H1 (cell line): ENCODE data around the gene TBC1D7. TPM values are rescaled to one million over a fixed set of nuclear protein-coding genes. Genes with fewer than 3 reads are reported as not detected.

Source experiments
- CTCF ChIA-PET: fragments of 300-600 bp; sonication (Branson Sonifier 250); formaldehyde crosslinking; loops from one replicate; lab custom pipeline; 2021; ENCODE audit not compliant: partially characterized antibody; lab: Charles Lee
- POLR2A ChIA-PET: fragments of 300-600 bp; sonication (Branson Sonifier 250); formaldehyde crosslinking; loops from one replicate; lab custom pipeline; 2021; ENCODE audit warnings: inconsistent platforms; ENCODE audit not compliant: partially characterized antibody; lab: Charles Lee
- DNase-seq, 2 experiments: peaks; one replicate each; pipeline versions ENCODE4 v3.0.0 to v3.0.0-alpha.2; 2010 to 2022; ENCODE audit warnings: low spot score in 2 of 2, low read depth in 1 of 2, mixed read lengths in 1 of 2
- FAIRE-seq: peaks from 2 replicates; lab custom pipeline; 2011; peaks lifted over from hg19 to GRCh38; lab: Jason Lieb, UNC
- H2AFZ ChIP-seq: 2 replicates; pipeline ENCODE4 v1.8.1; 2012; ENCODE audit warnings: low read length, inconsistent platforms
- H2AK5ac ChIP-seq: 2 replicates; pipeline ENCODE4 v1.6.1; 2013; ENCODE audit warnings: low read depth, low read length
- H2BK120ac ChIP-seq: replicated peaks from 2 replicates; pipeline ENCODE3; 2013; ENCODE audit warnings: low read depth, low read length, inconsistent platforms
- H2BK12ac ChIP-seq: 2 replicates; pipeline ENCODE4 v1.6.1; 2013; ENCODE audit warnings: low read depth, low read length
- H2BK15ac ChIP-seq: 2 replicates; pipeline ENCODE4 v1.6.1; 2013; ENCODE audit warnings: low read length
- H2BK20ac ChIP-seq: 2 replicates; pipeline ENCODE4 v1.6.1; 2013; ENCODE audit warnings: low read length
- H2BK5ac ChIP-seq: 2 replicates; pipeline ENCODE4 v1.6.1; 2013; ENCODE audit warnings: low read depth, low read length
- H3K14ac ChIP-seq: 2 replicates; pipeline ENCODE4 v1.6.1; 2013; ENCODE audit warnings: inconsistent platforms; ENCODE audit not compliant: insufficient read length
- H3K18ac ChIP-seq: 2 replicates; pipeline ENCODE4 v1.6.1; 2013; ENCODE audit warnings: low read length; ENCODE audit errors: extremely low read depth
- H3K23ac ChIP-seq: 2 replicates; pipeline ENCODE4 v1.6.1; 2013; ENCODE audit warnings: inconsistent platforms; ENCODE audit not compliant: insufficient read length
- H3K23me2 ChIP-seq: 2 replicates; pipeline ENCODE4 v1.6.1; 2013; ENCODE audit warnings: low read depth, low read length
- H3K27ac ChIP-seq: 2 replicates; pipeline ENCODE4 v1.6.1; 2011; ENCODE audit warnings: low read depth, low read length, inconsistent platforms
- H3K27me3 ChIP-seq, 4 experiments: replicated peaks in 1 of 4; 1 replicate in 1 of 4; 2 replicates in 3 of 4; pipeline versions ENCODE4 v1.6.1 to v1.8.1; 2011 to 2013; ENCODE audit warnings: low read length in 3 of 4, mild to moderate bottlenecking in 3 of 4, inconsistent platforms in 2 of 4, mixed read lengths in 2 of 4, moderate library complexity in 1 of 4; ENCODE audit not compliant: control insufficient read depth in 3 of 4, insufficient read depth in 3 of 4; ENCODE audit errors: extremely low read depth in 1 of 4
- H3K36me3 ChIP-seq, 4 experiments: 2 replicates each; pipeline versions ENCODE4 v1.6.1 to v1.8.1; 2011 to 2013; ENCODE audit warnings: mild to moderate bottlenecking in 4 of 4, low read length in 3 of 4, moderate library complexity in 2 of 4, control low read depth in 1 of 4, inconsistent platforms in 1 of 4; ENCODE audit not compliant: insufficient read depth in 4 of 4, control insufficient read depth in 2 of 4
- H3K4ac ChIP-seq: replicated peaks from 2 replicates; pipeline ENCODE3; 2013; ENCODE audit warnings: low read length, low read depth, mixed read lengths, inconsistent platforms; ENCODE audit not compliant: insufficient read length
- H3K4me1 ChIP-seq, 4 experiments: replicated peaks in 1 of 4; 1 replicate in 1 of 4; 2 replicates in 3 of 4; pipeline versions ENCODE4 v1.6.1 to v1.8.1; 2011 to 2013; ENCODE audit warnings: low read length in 3 of 4, inconsistent platforms in 2 of 4, mixed read lengths in 1 of 4; ENCODE audit not compliant: insufficient read depth in 4 of 4, control insufficient read depth in 3 of 4
- H3K4me2 ChIP-seq, 2 experiments: 2 replicates each; pipeline versions ENCODE4 v1.6.1 to v1.8.1; 2011 to 2013; ENCODE audit warnings: low read depth in 2 of 2, low read length in 2 of 2, control low read depth in 1 of 2, inconsistent platforms in 1 of 2, mild to moderate bottlenecking in 1 of 2; ENCODE audit not compliant: insufficient read depth in 1 of 2
- H3K4me3 ChIP-seq, 4 experiments: fragments of 200-600, 300-600 bp in 1 of 4; sonication (generic), shearing (Covaris generic), sonication (Bioruptor Twin) in 1 of 4; 2 replicates each; pipeline versions ENCODE4 v1.5.1 to v1.8.1; 2011 to 2016; ENCODE audit warnings: low read length in 4 of 4, low read depth in 3 of 4, control low read depth in 2 of 4, inconsistent platforms in 2 of 4, mild to moderate bottlenecking in 2 of 4, mixed read lengths in 1 of 4, moderate library complexity in 1 of 4; ENCODE audit not compliant: insufficient read depth in 2 of 4; ENCODE audit errors: extremely low read depth in 1 of 4
- H3K56ac ChIP-seq: replicated peaks from 2 replicates; pipeline ENCODE3; 2013; ENCODE audit warnings: low read depth, mild to moderate bottlenecking, mixed read lengths, low read length, inconsistent platforms; ENCODE audit not compliant: insufficient read length
- H3K79me1 ChIP-seq: 2 replicates; pipeline ENCODE4 v1.6.1; 2013; ENCODE audit warnings: low read depth, low read length, control low read depth
- H3K79me2 ChIP-seq, 2 experiments: 2 replicates each; pipeline versions ENCODE4 v1.6.1 to v1.8.1; 2012 to 2013; ENCODE audit warnings: low read length in 2 of 2, mild to moderate bottlenecking in 2 of 2, inconsistent platforms in 1 of 2; ENCODE audit not compliant: insufficient read depth in 2 of 2, control insufficient read depth in 1 of 2
- H3K9ac ChIP-seq, 4 experiments: replicated peaks in 1 of 4; 1 replicate in 1 of 4; 2 replicates in 3 of 4; pipeline versions ENCODE4 v1.6.1 to v1.8.1; 2011 to 2013; ENCODE audit warnings: low read depth in 3 of 4, low read length in 3 of 4, control low read depth in 2 of 4, mild to moderate bottlenecking in 2 of 4, moderate library complexity in 2 of 4, inconsistent platforms in 1 of 4; ENCODE audit errors: extremely low read depth in 1 of 4
- H3K9me3 ChIP-seq, 2 experiments: 2 replicates each; pipeline versions ENCODE4 v1.6.1 to v1.8.1; 2012 to 2013; ENCODE audit warnings: mild to moderate bottlenecking in 2 of 2, moderate library complexity in 2 of 2, control low read depth in 1 of 2, inconsistent platforms in 1 of 2, low read depth in 1 of 2, low read length in 1 of 2, mixed read lengths in 1 of 2; ENCODE audit not compliant: insufficient read depth in 2 of 2
- H4K20me1 ChIP-seq, 2 experiments: replicated peaks in 1 of 2; 2 replicates each; pipeline versions ENCODE3 to v1.8.1; 2011 to 2013; ENCODE audit warnings: inconsistent platforms in 2 of 2, low read length in 2 of 2, mild to moderate bottlenecking in 1 of 2; ENCODE audit not compliant: insufficient read depth in 2 of 2, control insufficient read depth in 1 of 2
- H4K5ac ChIP-seq: 2 replicates; pipeline ENCODE4 v1.6.1; 2013; ENCODE audit warnings: low read length, low read depth, mixed read lengths, inconsistent platforms; ENCODE audit not compliant: insufficient read length
- H4K8ac ChIP-seq: 2 replicates; pipeline ENCODE4 v1.8.0; 2013; ENCODE audit warnings: mild to moderate bottlenecking, moderate library complexity, low read length, inconsistent platforms; ENCODE audit not compliant: insufficient read depth; ENCODE audit errors: extremely low read depth
- H4K91ac ChIP-seq: replicated peaks from 2 replicates; pipeline ENCODE3; 2013; ENCODE audit warnings: low read length, mixed read lengths, inconsistent platforms; ENCODE audit not compliant: insufficient read length
- EP300 ChIP-seq, 2 experiments: IDR thresholded peaks; 1 replicate in 1 of 2; 2 replicates in 1 of 2; pipeline ENCODE4 v1.6.1; 2011 to 2012; ENCODE audit warnings: low read depth in 2 of 2, low read length in 2 of 2, mild to moderate bottlenecking in 2 of 2, borderline replicate concordance in 1 of 2, inconsistent platforms in 1 of 2, moderate library complexity in 1 of 2
- POU5F1 ChIP-seq: IDR thresholded peaks from 2 replicates; pipeline ENCODE4 v1.6.1; 2011; ENCODE audit warnings: low read depth, mild to moderate bottlenecking, low read length, moderate library complexity
- SP2 ChIP-seq: IDR thresholded peaks from 2 replicates; pipeline ENCODE4 v1.6.1; 2012; ENCODE audit warnings: mild to moderate bottlenecking, low read length, inconsistent platforms
- WGBS, 2 experiments: shearing (Covaris generic) in 1 of 2; methylation state at CpG; one replicate each; pipeline versions ENCODE4 v1.1.6 to v1.1.7; 2013 to 2015; ENCODE audit warnings: low lambda C conversion rate in 2 of 2, mixed read lengths in 2 of 2, inconsistent platforms in 1 of 2, low coverage in 1 of 2, missing lambda C conversion rate in 1 of 2; ENCODE audit not compliant: insufficient replicate concordance in 2 of 2, insufficient coverage in 1 of 2, insufficient read length in 1 of 2; ENCODE audit errors: extremely low coverage in 1 of 2, missing lambda C conversion rate in 1 of 2; 5-methylcytosine and 5-hydroxymethylcytosine counted together
- polyA plus RNA-seq, 7 experiments: library from polyadenylated mRNA; depleted of rRNA in 3 of 7; stranded (reverse) in 5 of 7; unstranded in 2 of 7; fragments of >200 nt in 5 of 7; fragments of 200-250 nt in 2 of 7; gene quantifications; 1 replicate in 5 of 7; 2 replicates in 1 of 7; 4 replicates in 1 of 7; pipeline versions ENCODE4 v1.2.1 to v1.2.3, GENCODE V29; 2011 to 2013; ENCODE audit warnings: missing spikeins in 2 of 7, mixed read lengths in 2 of 7
- total RNA-seq: library from RNA; stranded (reverse); fragmentation: NEBNext Ultra II Directional; extraction: Animal tissue kit (Norgen Biotek cat#: 25700); gene quantifications from 2 replicates; pipeline ENCODE4 v1.2.1, GENCODE V29; 2021
- TF ChIP-seq, protein P1 (sequence below): IDR thresholded peaks from 2 replicates; pipeline ENCODE4 v1.6.1; 2012; ENCODE audit warnings: inconsistent platforms

The TBC1D7 gene
- total and polyA plus RNA-seq, 2 of the 8 experiments (the other 6 are each of a cell fraction or from before 2014, with no cell fraction given) = 46.1 to 55.2 TPM

GRCh38 chr6:13327691-13328075, 654 bp downstream of the TBC1D7 start:
- FAIRE-seq = no peak
- no peak for DNase-seq
- H3K27me3 ChIP-seq = no peaks in the 10 kb centered on the region

More at GRCh38 chr6:13327691-13328075, 654 bp downstream of the TBC1D7 start:
- WGBS, 2 experiments = 6% methylated on average over 10 of the region's 10 CpGs; no CpG with 5 or more reads in 1 of the 2 experiments
- peaks cover 0 to 32% (median 23%) of the 10 kb centered on the region in 4 experiments; a peak in 7 of 8 replicates for H3K36me3 ChIP-seq
- H3K4me1 ChIP-seq = no peaks in the 10 kb centered on the region; a peak in 1 of 7 replicates
- no peak overlapping the region for H3K14ac ChIP-seq
- H4K20me1 ChIP-seq = no peaks in the 10 kb centered on the region
- no peaks in the 10 kb centered on the region for H3K79me1 ChIP-seq
- no peak overlapping the region for H4K91ac ChIP-seq
- H3K79me2 ChIP-seq = peaks cover 0 to 22% of the 10 kb centered on the region in 2 experiments; a peak in 3 of 4 replicates
- no peak overlapping the region for H2AK5ac ChIP-seq
- H2BK120ac ChIP-seq = no peak overlapping the region
- H2BK12ac ChIP-seq = no peak overlapping the region
- no peak overlapping the region for H4K8ac ChIP-seq
- ChIA-PET CTCF (interaction anchor here (1.2 kb wide), 1 partner anchor 287 kb away, joined by 5 read pairs; the partner anchor contains the start of gene NOL7), POLR2A (interaction anchor here (0.9 to 2.8 kb wide), 4 partner anchors 26 to 308 kb away, joined by 3 to 22 read pairs (median 4); partner anchors contain the start of gene NOL7)
- H2AFZ ChIP-seq = peak overlapping the region; percentile 79; the same call in 1 of the 2 replicates
- H3K27ac ChIP-seq = peak overlapping the region; percentile 73
- peaks cover 10% of the 10 kb centered on the region for H3K23me2 ChIP-seq
- H3K4me3 ChIP-seq = peak overlapping the region; percentile 73 to 92 (median 90)
- H2BK15ac ChIP-seq = no peak overlapping the region
- no peak overlapping the region for H4K5ac ChIP-seq
- H2BK5ac ChIP-seq = no peak overlapping the region
- TF ChIP-seq SP2 = no peak
- TF ChIP-seq POU5F1 = no peak
- no peak for TF ChIP-seq EP300 (IDR thresholded peaks at IDR 0.05; ENCODE audit: borderline replicate concordance in 1 of 2, low read depth in 2 of 2, low read length in 2 of 2)
- TF ChIP-seq, protein P1, sequence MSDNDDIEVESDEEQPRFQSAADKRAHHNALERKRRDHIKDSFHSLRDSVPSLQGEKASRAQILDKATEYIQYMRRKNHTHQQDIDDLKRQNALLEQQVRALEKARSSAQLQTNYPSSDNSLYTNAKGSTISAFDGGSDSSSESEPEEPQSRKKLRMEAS = no peak
- H3K9me3 ChIP-seq = no peaks in the 10 kb centered on the region
- H3K4ac ChIP-seq = no peak overlapping the region
- H3K23ac ChIP-seq = no peak overlapping the region
- H3K56ac ChIP-seq = no peak overlapping the region
- no peak overlapping the region for H2BK20ac ChIP-seq
- H3K18ac ChIP-seq = 0 out of 2 replicates have a peak overlapping the region, but pooled peaks have one; percentile 56
- peak overlapping the region; percentile 55 to 82 (median 63) for H3K9ac ChIP-seq
- peak overlapping the region; percentile 76 to 89 for H3K4me2 ChIP-seq
